ENCODE data around the gene RGS9.

GRCh38 chr17:65108152-65108551 is 29.0 kb upstream of the RGS9 start:
- TF ChIP-seq ATF3 (CRISPR knock-in tag; IDR thresholded peaks at IDR 0.05) (no peak), EP300 (IDR thresholded peaks at IDR 0.05; ENCODE audit: low read depth in 2 of 2, low read length in 2 of 2) (no peak), EP300 (CRISPR knock-in tag; IDR thresholded peaks at IDR 0.05; ENCODE audit: borderline replicate concordance) (no peak), SUZ12 (IDR thresholded peaks at IDR 0.05; ENCODE audit: low read depth, low read length) (no peak), RAD21 (CRISPR knock-in tag; IDR thresholded peaks at IDR 0.05) (no peak), NFYB (CRISPR knock-in tag; IDR thresholded peaks at IDR 0.05) (no peak), ZNF292 (CRISPR knock-in tag; IDR thresholded peaks at IDR 0.05; ENCODE audit: borderline replicate concordance, low read depth) (no peak), ZNF501 (CRISPR knock-in tag; IDR thresholded peaks at IDR 0.05) (no peak), ZBTB10 (CRISPR knock-in tag; IDR thresholded peaks at IDR 0.05; ENCODE audit: borderline replicate concordance) (no peak)

Data from HepG2 (cell line).